LHCN-M2 (cell line): ENCODE results near the gene NRL. TPM values are rescaled to one million over a fixed set of nuclear protein-coding genes. Genes with fewer than 3 reads are reported as not detected.
"Not testable (repeated sequence)": the region's sequence is repeated elsewhere in the genome, so short reads cannot be mapped to it uniquely, and the experiment has no call there.

Experiments used
- DNase-seq: peaks from one replicate; pipeline ENCODE4 v3.0.0-alpha.2; 2012; ENCODE audit warnings: low read depth
- total RNA-seq: library from RNA; depleted of rRNA; stranded (reverse); fragments of >200 nt; gene quantifications from 2 replicates; pipeline ENCODE4 v1.2.3, GENCODE V29; 2014

Gene NRL
- total RNA-seq, 1 experiment from 2014 or later: 3.0 TPM

DNA sequence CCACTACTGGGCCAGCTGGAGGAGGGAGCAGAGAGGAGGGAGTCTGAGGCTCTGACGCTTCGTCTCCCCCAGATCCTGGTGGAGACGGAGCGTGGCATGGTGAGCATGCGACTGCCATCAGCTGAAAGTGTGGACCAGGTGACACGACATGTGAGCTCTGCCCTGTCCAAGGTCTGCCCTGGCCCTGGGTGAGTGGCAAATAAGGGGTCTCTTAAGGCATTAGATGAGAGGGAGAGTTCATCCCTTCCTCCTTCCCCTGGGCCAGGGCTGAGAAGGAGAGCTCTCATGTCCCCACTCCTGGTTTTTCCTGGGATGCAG, 60.5 kb downstream of the NRL start:
- no peak for DNase-seq

DNA sequence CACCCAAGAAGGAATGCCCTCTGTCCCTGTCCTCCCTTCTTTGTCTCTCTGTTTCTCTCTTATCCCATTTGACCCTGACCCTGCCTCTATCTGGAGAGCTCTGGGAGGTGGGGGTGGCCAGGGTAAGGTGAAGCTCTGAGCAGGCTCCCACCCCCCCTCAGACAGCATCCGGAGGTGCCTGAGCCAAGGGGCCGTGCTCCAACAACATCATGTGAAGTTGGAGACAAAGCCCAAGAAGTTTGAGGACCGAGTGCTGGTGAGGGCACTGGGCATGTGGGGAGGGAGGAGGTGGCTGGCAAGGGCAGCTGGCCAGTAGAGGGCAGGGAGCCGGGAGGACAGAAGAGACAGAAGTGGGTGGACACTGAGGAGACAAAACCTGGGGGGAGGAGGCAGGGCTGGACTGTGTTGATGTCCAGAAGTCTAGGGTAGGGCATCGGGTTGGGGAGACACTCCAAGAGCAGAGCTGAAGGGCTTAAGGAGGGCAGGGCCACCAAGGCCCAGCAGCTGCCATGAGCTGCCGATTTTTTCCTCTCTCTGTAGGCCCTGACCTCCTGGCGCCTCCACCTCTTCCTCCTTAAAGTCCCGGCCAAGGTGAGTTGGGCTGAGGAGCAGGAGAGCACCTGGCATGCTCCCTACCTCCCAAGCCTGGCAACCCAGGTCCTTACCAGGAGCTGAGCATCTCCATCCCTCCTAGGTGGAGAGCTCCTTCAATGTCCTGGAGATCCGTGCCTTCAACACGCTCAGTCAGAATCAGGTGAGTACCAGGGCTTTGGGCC, 61.0 kb downstream of the NRL start:
- DNase-seq: no peak

DNA sequence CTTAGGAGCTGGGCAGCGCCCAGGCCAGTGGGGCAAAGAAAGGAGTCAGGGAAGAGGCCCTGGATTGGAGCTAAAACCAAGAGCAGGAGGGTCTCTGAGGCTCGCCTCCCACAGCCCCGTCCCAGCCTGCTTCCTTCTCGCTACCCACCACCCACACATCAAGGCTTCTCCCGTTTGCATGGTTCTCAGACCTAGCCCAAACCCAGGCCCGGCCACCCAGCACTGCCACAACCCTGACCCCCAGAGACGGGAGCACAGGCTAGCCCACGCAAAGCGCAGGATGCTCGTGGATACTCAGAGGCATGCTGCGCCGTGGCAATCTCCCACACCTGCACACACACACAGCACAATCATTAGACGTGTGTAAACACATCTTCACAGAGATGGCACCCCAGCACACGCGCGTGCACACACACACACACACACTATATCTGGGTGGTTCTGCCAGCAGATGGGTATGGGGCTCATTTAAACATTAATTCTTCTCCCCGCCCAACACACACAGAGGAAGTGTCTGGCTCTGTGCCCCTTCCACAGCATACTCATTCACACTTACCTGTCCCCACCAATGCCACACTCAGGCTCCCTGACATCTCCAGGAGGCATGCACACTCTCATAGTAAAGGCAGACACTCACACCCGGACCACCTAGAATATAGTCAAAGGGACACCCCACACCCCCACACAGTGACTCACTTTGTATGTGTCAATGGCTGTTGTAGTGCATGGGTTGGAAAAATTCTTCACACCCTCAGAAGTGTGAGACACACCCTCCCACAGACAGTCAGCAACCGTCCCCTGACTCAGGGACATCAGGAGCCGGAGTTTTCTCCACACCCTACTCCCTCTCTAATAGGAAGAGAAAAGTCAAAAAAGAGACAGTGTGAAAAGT, 61.8 kb downstream of the NRL start:
- no peak for DNase-seq

DNA sequence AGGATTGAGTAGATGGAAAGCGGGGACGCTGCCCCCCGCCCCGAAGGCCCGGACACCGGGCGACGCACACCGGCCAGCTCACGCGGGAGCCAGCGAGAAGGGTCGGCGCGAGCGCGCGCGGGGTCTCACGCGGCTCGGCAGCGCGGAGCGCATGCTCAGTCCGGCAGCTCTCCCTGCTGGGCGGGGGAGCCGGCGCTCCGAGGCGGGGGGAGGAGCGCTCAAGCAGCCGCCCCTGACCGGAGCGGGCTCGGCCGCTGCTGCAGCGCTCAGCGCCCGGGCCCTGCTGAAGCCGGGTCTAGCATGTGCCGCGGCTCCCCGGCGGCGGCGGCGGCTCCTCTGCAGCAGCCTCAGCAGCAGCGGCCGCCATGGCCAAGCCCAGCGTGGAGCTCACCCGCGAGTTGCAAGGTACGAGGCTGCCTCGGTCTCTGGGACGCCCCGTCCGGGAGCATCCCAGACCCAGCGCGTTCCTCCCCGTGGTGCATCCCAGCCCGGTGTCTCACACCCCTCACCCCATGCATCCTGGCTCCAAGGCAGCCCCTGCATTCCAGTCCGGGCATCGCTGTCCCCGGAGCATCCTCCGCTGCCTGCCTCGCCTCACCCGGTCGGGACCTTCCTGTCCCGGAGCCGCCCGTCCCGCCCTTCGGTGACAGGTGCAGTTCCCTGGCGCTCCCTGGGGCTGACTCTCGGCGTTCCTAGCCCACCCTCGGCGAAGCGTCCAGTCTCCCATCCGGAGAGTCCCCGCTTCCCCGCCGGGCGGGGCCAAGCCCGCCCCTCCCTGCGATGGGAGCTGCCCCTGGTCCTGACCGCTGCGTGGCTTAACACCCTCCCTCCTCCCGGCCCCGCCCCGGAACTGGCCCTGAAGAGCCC, 62.7 kb downstream of the NRL start, which contains the start of gene CARMIL3:
Gene CARMIL3 (plus strand): TSS at position 221 of the 867 bp plus-strand sequence. CDS start 145 bp downstream, at position 366.
- DNase-seq: peak; percentile 31

DNA sequence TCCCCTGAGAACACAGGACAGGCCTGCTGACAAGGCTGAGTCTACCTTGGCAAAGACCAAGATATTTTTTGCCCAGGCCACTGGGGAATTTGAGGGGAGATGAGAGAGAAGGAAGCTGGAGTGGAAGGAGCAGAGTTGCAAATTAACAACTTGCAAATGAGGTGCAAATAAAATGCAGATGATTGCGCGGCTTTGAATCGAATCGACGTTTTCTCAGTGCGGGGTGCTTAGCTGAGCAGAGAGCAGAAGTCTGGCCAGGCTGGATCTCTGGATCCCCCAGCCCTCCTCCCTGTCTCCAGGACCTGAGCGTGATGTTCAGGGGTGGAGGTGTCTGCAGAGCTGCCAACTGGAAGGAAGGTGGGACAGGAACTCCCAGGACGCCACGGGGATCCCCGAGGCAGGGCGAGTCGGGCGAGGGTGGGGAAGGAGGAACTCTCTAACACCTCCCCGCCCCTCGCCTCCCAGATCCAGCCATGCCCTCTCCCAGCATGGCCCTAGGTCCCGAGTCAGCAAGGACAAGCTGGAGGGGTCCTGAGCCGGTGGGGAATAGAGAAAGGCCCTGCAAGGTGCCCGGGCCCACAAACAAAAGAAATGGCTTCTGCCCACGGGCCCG, 63.5 kb downstream of the NRL start:
- no peak for DNase-seq

DNA sequence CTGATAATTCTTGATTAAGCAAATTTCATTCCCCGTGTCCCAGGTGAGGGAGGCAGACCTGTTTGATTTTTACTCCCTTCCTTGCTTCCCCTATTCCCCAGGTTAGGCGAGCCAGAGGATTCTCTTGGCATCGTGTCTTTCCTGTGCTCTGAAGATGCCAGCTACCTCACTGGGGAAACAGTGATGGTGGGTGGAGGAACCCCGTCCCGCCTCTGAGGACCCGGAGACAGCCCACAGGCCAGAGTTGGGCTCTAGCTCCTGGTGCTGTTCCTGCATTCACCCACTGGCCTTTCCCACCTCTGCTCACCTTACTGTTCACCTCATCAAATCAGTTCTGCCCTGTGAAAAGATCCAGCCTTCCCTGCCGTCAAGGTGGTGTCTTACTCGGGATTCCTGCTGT, 64.0 kb downstream of the NRL start:
- DNase-seq: not testable (repeated sequence)

DNA sequence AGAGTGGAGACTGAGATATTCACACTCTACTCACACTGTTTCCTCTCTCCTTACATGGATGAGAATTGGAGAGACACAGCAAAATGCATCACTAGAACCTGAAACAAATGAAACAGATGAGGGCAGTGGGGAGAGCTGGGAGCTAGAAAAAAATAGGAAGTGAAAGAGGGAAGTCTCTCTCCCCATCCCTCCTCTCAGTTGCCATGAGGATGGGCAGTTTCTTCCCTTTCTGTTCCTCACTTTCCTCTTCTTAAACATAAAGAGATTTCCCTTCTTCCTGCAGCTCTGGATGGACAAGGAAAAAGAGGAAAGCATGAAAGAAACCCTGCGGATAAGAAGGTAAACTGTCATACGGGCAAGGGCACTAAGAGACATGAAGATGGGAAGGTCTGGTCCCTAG, 65.7 kb downstream of the NRL start:
- DNase-seq: not testable (repeated sequence)

DNA sequence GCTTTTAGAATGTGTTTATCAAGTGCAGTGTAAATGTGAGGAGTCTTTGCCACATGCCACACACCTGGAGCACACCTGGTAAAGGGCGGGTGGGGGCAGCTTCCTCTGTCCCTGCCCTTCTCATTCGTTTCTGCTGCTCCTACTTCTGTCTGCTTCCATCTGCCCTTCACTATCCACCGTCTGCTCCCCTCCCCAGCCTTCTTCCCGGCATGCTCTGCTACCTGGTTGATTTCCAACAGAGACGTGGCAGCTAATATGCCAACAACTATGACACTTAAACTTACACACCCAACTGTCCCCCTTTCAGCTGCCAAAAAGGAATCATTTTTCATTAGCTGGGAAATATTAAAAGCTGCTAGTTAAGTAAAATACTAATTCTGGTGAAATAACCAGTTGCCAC, 72.0 kb downstream of the NRL start:
- no peak for DNase-seq

DNA sequence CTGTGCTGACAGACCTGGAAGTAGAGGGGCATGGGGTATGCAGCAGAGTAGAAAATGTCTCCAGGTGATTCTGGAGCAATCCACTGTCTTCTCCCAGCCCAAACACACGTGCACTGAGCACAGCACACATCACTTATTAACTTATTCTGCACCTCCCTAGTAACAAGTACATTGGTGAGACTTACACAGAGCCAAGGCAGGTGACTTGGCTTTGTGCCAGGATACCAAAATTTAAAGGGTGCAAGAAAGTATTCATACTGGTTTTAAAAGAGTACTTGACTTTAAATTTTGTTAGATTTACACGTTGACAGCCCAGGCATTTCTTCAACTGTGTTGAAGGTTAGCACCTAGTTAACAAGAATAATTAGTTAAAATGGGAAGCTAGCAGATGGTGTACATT, 74.1 kb downstream of the NRL start:
- DNase-seq: no peak

DNA sequence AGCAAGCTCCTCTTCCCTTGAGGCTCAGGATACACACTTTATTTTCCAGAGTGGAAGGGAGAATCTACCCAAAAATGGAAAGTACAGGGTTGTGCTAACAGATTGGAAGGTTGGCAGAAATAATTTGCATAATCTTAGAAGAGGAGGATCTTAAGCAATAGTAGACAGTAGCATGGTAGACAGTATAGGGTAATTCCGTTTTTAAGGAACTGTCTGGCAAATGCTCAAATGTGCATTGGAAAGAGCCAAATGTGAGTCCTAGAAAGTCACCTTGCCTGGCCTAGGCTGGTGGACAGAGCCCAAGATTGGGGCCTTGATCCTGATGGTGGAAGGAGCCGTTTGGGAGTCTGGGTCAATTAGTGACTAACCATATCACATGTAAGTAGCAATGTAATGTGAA, 76.1 kb downstream of the NRL start:
- no peak for DNase-seq

DNA sequence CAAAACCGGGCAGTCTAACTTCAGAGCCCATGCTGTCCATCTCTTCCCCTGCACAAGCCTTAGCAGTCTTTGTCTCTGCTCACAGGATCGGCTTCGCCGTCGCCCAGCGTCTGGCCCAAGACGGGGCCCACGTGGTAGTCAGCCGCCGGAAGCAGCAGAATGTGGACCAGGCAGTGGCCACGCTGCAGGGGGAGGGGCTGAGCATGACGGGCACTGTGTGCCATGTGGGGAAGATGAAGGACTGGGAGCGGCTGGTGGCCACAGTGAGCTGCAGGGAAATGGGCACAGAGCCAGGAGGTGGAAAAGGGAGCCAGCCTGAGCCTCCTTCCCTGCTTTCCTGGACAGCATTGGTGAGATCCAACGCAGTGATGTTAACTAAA, 77.1 kb downstream of the NRL start:
- no peak for DNase-seq

DNA sequence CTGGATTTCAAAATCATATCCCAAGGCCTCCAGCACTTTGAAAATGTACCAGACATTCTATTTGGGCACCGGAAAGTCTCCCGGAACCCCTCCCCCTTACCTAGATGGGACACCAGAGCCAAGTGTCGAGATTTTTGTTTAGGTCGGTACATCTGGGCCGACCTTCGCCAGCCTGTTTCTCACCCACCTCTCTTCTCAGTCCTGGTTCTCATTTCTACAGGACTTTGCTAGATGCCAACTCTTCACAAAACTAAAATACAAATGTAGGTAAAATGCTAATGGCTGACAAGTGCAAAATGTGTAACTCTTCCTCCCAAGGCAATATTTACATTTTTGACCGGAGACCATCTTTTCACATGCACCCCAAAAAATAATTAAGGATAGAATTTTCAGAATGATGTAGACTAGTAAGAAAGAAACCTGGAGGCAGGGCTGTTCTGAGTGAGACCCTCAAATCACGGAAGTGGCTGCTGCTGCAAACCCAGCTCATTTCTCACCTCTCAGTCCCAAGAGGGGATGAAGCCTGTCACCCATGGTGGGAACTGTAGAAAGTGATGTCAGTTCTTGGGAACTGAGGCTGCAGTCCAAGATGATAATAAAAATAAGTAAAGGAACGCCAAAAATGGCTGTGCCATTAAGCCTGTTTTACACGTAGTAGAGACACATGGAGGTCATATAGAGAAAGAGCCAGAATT, 77.6 kb downstream of the NRL start:
- not testable (repeated sequence) for DNase-seq

DNA sequence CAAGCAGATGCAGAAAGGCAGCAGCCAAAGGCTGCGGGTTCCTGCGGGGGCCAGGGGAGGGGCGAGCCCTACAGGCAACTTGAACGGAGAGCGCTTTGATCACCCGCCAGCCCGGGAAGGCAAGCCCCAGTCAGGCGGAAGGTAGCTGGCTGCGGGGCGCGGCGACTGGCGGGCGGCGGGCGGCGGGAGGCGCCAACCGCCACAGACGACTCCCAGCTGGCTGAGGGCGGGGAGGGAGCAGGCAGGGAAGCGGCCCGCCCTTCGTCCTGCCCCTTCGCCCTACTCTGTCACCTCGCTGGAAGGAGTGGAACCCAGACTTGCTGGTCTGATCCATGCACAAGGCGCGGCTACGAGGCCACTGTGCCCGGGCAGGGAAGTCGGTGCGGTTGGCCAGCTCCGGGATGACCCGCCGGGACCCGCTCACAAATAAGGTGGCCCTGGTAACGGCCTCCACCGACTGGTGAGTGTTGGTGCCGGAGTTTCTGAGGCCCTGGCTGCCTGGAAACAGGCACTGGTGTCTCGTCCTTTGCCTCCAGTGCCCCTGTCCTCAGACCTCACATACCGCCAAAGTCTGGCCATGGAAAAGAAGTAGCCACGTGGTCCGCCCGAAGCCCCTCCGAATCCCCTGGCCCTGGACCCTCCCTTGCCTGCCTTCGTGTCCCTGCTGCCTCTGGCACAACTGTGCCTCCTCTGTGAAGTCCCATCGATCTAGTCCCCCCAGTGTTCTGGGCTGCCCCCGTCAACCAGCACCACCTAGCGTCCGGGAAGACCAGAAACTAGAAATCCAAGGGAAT, 78.4 kb downstream of the NRL start:
- DNase-seq: peak; percentile 53

DNA sequence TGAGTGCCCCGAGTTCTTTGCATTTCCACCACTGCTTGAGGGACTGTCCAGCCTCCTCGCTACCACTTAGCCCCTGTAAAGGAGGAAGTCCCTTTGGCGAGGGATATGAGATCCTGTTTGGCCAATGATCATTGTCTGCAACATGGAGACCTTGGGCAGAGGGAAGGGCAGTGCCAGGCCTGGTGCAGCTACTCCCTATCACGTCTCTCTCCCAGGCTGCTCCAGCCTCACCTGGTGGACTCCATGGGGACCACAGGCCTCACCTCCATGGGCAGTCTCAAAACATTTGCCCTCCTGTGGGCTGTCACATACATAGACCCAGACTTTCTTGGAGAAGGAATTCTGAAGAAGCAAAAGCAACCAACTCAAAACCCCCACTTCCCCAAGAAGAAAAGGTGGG, 79.0 kb downstream of the NRL start:
- DNase-seq: not testable (repeated sequence)

DNA sequence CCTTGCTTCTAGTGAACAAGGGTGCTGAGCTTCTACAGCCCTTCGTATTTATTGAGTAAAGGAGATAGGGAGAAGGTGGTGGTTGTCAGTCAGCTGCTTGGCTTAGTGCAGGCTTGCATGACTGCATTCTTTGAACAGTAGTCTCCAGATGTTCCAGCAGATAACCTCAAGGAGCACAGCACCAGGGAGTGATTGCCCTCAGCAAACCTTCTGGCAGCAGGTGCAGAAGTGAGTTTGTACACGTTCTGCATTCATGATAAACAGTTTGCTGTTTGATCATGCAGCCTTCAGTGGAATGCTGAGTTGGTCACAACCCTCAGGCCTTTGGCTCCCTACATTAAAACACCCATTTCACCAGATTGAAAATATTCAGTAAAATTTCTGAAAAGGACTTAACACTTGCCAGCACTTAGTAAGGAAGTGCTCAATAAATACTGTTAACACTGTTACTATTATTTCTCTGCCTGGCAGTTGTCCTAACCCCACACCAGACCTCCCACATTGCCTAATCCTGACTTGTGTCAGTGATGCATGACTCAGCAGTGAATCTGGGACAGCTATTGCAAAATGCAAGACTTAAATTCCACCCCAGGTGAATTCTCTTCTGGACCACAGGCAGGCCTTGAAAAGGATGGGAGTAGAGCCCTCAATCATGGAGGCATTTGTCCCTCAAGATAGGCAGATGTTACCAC, 81.9 kb downstream of the NRL start:
- peak; percentile 68 for DNase-seq

DNA sequence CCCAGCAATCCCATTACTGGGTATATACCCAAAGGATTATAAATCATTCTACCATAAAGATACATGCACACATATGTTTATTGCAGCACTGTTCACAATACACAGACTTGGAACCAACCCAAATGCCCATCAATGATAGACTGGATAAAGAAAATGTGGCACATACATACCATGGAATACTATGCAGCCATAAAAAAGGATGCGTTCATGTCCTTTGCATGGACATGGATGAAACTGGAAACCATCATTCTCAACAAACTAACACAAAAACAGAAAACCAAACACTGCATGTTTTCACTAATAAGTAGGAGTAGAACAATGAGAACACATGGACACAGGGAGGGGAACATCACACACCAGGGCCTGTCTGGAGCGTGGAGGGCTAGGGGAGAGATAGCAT, 83.4 kb downstream of the NRL start:
- not testable (repeated sequence) for DNase-seq

DNA sequence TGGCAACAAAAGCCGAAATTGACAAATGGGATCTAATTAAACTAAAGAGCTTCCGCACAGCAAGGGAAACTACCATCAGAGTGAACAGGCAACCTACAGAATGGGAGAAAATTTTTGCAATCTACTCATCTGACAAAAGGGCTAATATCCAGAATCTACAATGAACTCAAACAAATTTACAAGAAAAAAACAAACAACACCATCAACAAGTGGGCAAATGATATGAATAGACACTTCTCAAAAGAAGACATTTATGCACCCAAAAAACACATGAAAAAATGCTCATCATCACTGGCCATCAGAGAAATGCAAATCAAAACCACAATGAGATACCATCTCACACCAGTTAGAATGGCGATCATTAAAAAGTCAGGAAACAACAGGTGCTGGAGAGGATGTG, 85.1 kb downstream of the NRL start:
- not testable (repeated sequence) for DNase-seq
